Mesenteric fat pad (tissue), 1 donor: ENCODE data around the gene TBC1D1. TPM values are rescaled to one million over a fixed set of nuclear protein-coding genes. Genes with fewer than 3 reads are reported as not detected.

Experiments
- DNase-seq: peaks from one replicate; pipeline ENCODE4 v3.0.0-alpha.2; 2020; ENCODE audit warnings: low spot score
- total RNA-seq: library from RNA; stranded (reverse); fragmentation: NEBNext Ultra II Directional; extraction: Animal tissue kit (Norgen Biotek cat#: 25700); gene quantifications from one replicate; pipeline ENCODE4 v1.2.1, GENCODE V29; 2021
- donor health status: DM: yes; HTN: yes; CAD: no.

The TBC1D1 gene
- total RNA-seq, 1 donor from 2014 or later: 45.3 TPM

DNA sequence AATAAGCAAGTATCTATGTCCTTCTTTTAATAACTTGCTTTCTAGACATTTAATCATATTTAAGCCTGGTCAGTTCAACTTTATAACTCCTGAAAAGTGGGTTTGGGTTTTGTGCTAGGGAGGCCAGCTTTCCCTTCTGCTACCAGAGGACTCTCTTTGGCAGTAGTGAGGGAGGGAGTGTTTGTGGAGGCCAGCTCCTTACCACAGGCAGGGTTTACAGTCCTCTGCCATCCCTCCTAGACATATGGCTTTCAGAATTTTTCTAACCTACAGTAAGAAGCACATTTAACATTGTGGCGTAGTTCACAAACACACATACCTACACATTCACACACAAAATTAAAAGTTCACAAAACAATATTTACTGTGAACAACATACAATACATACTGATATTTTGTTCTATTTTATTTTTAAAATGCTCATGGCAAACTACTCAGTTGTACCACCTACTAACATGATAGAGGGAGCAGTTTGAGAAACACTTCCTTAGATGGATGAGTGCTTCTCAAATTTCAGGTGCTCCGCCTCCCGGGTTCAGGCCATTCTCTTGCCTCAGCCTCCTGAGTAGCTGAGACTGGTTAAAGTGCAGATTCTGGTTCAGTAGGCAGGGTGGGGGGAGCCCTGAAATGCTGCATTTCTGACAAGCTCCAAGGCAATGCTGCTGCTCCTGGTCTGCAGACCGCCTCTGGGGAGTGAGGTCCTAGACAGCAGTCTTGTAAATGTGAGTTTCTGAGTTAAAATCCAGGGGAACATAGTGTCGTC, 156.0 kb downstream of the TBC1D1 start:
- no peak for DNase-seq

- no peak for DNase-seq
Measured at GRCh38 chr4:38049545-38050170, 158.8 kb downstream of the TBC1D1 start.

DNA sequence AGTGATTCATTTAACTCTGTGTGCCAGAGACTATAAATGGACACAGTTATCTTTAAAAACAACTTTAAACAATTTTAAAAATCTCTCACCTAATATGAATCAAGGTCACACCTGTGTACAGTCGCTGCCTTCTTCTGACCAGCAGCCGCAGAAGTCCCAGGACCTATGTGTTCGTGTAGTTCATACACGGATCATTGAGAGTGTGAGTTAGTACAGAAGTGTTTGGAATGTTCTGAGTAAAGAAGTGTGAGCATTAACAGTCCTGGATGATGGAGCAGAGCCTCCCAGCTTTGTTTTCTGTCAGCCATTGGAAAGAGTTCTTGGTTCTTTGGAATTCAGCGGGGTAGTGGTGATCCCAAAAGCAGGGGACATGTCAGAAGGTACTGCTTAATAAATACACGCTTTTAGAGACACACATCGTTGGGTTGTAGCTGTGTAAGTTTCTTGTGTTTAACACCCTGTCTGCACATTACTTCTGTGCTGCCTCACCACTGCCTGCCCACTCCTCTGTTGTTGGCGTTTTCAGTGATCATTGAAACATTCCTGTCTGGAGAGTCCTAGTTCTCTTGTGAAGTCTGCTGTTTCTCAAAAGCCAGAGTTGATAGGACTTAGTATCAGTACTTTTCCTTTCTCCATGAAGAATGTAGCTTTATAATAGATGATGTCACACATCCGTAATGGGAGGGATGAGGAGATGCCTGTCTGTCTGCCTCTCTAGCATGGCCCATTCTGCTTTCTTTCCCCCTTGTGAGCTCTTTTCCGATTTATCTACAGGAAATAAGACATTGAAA, 159.9 kb downstream of the TBC1D1 start:
- no peak for DNase-seq

DNA sequence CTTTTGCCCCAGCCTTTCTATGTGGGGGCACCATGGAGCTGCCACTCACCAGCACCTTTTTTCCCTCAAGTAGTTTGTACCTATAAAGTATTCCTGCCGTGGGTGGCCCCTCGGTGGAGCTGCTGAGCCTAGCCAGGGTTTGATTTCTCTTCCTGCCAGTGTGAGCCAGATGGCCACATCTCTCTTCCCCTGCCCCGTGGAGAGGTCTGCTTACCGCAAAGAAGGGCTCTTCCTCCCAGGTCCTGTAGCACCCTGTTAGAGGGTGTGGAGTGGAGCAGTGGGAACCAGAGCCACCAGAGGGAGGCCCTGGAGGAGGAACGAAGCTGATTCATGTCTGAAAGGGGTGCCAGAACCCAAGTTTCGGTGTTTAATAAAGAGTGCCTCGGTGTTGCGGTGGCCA, 164.7 kb downstream of the TBC1D1 start:
- no peak for DNase-seq

GRCh38 chr4:38056011-38056685, 165.3 kb downstream of the TBC1D1 start:
- no peak for DNase-seq

GRCh38 chr4:38058151-38058550, 167.3 kb downstream of the TBC1D1 start:
- DNase-seq: no peak

GRCh38 chr4:38060829-38061431, 170.0 kb downstream of the TBC1D1 start:
- DNase-seq: no peak

DNA sequence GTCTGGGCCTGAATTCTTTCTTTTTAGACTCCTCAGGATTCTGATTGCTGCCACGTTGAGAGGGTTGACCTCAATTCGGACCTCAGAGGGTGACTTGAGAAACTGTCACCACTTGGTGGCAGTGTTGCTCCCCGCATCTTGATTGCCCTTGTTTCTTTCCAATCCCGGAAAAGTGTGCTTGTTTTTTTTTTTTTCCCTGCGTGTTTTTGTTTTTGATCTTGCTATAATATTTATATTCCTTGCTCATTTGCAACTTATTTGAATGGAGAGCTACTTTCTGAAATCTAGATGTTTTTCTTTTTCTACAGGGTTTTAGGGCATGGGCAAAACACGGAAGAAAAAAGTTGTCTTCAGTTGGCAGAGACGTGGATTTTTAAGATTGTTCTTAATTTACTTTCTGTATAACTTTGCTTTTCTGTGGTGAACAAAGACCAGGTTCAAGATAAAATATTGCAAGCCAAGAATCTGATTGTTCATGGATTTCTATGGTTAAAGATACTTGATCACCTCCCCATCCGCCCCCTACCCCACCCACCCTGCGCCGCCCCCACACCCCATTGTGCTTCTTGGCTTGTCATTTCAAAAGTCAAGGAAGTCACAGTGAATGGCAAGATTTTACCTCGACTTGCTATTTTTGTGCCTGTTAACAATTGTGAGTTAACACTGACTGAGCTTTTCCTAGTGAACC, 171.3 kb downstream of the TBC1D1 start:
- DNase-seq: no peak

GRCh38 chr4:38062776-38063097, 171.9 kb downstream of the TBC1D1 start:
- no peak for DNase-seq

DNA sequence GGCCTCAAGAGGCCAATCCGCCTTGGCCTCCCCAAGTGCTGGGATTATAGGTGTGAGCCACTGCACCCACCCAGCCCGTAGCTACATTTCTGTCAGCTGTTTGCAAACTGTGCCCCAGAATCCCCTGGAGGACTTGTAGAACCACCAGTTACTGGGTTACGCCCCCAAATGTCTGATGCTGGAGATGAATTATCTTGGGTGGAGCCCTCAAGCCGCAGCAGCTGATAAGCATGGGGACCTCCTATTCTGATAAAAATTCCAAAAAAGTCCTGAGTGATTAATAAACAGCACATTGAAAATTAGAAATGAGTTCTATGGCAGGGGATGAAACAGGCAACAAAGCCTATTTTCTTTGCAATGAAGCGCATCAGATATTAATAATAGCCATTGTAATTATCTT, 174.3 kb downstream of the TBC1D1 start:
- no peak for DNase-seq

DNA sequence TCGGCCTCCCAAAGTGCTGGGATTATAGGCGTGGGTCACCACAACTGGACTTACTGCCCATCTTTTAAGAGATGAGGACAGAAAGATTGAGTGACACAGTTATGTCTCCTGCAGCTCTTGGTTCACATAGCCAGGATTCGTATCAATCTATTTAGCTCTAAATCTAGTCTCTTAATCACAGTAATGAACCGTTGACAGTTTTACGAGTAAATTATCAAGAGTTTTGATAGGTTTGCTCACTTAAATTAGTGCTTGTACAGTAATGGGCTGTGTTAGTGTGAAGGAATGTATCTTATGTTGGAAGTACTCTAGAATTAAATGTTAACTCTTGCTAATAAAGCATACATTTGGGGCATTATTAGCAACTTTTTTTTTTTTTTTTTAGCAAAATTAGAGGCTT, 175.0 kb downstream of the TBC1D1 start:
- DNase-seq: no peak

GRCh38 chr4:38067499-38067898, 176.6 kb downstream of the TBC1D1 start:
- no peak for DNase-seq

GRCh38 chr4:38068107-38068506, 177.2 kb downstream of the TBC1D1 start:
- DNase-seq: no peak

DNA sequence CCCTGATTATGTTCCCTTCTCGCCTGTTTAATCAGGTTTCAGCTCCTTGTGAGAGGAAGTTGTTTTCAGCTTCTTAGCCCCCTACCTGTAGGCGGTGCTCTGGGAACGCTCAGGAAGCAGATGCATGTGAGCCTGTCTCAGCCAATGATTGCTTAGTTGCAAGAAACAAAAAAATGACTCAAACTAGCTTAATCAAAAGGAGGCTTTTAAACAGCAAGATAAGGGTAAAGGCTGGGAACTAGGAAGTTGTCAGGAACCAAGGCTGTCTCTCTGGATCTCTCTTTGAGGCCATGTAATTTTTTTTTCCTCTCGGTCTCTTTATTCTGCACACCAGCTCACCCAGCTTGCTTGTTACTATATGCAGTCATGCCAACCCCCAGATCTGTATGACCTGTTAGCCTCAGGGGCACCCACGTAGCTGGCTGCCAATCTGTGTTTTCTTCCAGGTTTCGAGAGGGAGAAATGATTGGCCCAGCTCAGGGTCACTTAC, 178.4 kb downstream of the TBC1D1 start:
- DNase-seq: no peak

- no peak for DNase-seq
Measured at GRCh38 chr4:38071801-38072431, 181.0 kb downstream of the TBC1D1 start.

DNA sequence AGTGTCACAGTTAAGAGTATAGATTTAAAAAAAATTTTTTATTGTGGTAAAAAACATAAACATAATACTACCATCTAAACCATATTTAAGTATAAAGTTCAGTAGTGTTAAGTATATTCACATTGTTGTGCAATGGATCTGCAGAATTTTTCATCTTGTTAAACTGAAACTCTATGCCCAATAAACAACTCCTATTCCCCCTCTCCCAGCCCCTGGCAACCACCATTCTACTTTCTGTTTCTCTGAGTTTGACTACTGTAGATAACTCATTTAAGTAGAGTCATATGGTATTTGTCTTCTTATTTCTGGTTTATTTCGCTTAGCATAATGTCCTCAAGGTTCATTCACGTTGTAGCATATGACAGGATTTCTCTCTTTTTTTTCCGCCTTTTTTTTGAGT, 181.7 kb downstream of the TBC1D1 start:
- DNase-seq: no peak

DNA sequence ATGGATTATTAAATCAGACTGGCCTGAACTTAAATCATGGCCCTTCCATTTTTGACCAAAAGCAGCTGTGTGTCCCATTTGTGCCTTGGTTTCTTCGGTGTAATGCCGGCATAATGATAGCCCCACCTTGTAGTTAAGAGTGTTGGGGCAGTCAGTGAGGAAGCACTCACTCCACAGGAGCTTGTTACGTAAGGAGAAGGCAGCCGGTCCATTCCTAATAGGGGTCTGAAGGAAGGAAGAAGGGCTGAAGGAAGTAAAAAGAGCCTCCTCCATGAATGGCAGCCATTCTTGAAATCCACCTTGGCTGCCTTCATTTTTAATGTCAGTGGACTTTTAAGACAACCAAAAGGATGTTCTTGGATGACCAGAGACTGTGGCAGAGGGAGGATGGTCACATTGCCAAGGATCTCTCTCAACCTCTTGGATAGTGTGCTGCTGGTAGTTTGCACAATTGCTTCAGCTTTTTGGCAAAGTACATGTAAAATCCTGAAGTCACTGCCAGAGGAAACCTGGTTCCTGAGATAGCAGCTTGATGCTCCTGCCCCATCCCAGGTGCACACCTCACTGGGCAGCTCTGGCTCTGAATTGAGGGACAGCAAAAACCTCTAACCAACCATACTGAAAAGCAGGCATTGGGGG, 182.8 kb downstream of the TBC1D1 start:
- DNase-seq: no peak

DNA sequence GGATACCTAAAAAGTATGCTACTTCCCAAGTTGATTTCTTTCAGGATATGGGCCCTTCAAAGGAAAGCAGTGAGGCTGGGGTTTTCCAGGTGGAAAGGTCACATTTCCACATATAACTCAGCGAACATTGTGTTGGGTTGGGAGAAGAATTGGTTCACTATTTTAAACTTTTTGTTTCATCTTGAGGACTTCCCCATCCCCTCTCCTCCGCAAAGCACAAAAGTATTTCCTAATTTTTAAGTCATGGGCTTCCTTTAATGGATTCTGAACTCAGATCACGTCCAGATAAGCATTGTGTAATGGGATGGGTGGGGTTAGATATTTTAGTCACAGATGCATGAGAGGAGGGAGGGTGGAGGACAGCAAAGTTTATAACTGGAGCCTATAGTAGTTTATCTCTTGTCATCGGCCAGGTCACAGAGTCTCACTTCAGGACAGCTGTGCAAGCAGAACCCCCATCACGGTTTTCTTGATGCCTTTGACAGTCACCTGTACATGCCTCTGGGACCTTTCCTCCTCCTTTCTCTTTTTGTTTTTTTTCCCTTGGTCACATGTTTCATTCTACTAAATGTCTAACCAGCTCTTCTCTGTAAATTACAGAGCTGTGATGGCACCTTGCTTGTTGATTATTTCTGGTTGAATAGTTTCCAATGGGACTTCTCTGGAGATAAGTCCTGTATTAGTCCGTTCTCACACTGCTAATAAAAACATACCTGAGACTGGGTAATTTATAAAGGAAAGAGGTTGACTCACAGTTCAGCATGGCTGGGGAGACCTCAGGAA, 184.7 kb downstream of the TBC1D1 start:
- no peak for DNase-seq

GRCh38 chr4:38076153-38076669, 185.3 kb downstream of the TBC1D1 start:
- no peak for DNase-seq
